Measurements from ENCODE around the gene FBXO15. TPM values are rescaled to one million over a fixed set of nuclear protein-coding genes. Genes with fewer than 3 reads are reported as not detected.

Gene FBXO15
- total RNA-seq, 1 donor from 2014 or later, result 2.0 TPM

GRCh38 chr18:74178884-74179283, 31.2 kb upstream of the FBXO15 start:
- H3K36me3 ChIP-seq (ENCODE audit: control insufficient read depth, insufficient read depth, low read length), result no peaks in the 10 kb centered on the region
- no peak for DNase-seq (ENCODE audit: low read depth)
- H3K27me3 ChIP-seq (ENCODE audit: control insufficient read depth, insufficient read depth, low read length), result peaks cover 15% of the 10 kb centered on the region
- TF ChIP-seq CTCF (IDR thresholded peaks at IDR 0.05; ENCODE audit: insufficient read depth, low read length, poor library complexity, severe bottlenecking), result no peak
- no peak overlapping the region for H3K4me3 ChIP-seq (ENCODE audit: low read depth, low read length)

GRCh38 chr18:74175658-74176057, 28.0 kb upstream of the FBXO15 start:
- no peaks in the 10 kb centered on the region for H3K36me3 ChIP-seq (ENCODE audit: control insufficient read depth, insufficient read depth, low read length)
- H3K27me3 ChIP-seq (ENCODE audit: control insufficient read depth, insufficient read depth, low read length), result peaks cover 11% of the 10 kb centered on the region
- no peak for DNase-seq (ENCODE audit: low read depth)
- H3K4me3 ChIP-seq (ENCODE audit: low read depth, low read length), result no peak overlapping the region
- TF ChIP-seq CTCF (IDR thresholded peaks at IDR 0.05; ENCODE audit: insufficient read depth, low read length, poor library complexity, severe bottlenecking), result no peak

- H3K4me3 ChIP-seq (ENCODE audit: low read depth, low read length), result no peak overlapping the region
- H3K27me3 ChIP-seq (ENCODE audit: control insufficient read depth, insufficient read depth, low read length), result peaks cover 11% of the 10 kb centered on the region
- TF ChIP-seq CTCF (IDR thresholded peaks at IDR 0.05; ENCODE audit: insufficient read depth, low read length, poor library complexity, severe bottlenecking), result no peak
These were observed 25.8 kb upstream of the FBXO15 start for GRCh38 chr18:74173434-74173750.

GRCh38 chr18:74172697-74173433, 25.2 kb upstream of the FBXO15 start:
- H3K27me3 ChIP-seq (ENCODE audit: control insufficient read depth, insufficient read depth, low read length), result peaks cover 11% of the 10 kb centered on the region
- TF ChIP-seq CTCF (IDR thresholded peaks at IDR 0.05; ENCODE audit: insufficient read depth, low read length, poor library complexity, severe bottlenecking), result no peak
- no peak overlapping the region for H3K4me3 ChIP-seq (ENCODE audit: low read depth, low read length)
- H3K36me3 ChIP-seq (ENCODE audit: control insufficient read depth, insufficient read depth, low read length), result no peaks in the 10 kb centered on the region
- no peak for DNase-seq (ENCODE audit: low read depth)

More at GRCh38 chr18:74173434-74173750, 25.8 kb upstream of the FBXO15 start:
- no peaks in the 10 kb centered on the region for H3K36me3 ChIP-seq (ENCODE audit: control insufficient read depth, insufficient read depth, low read length)
- DNase-seq (ENCODE audit: low read depth), result no peak

GRCh38 chr18:74171910-74172606, 24.4 kb upstream of the FBXO15 start:
- Histone ChIP-seq H3K27me3 (ENCODE audit: control insufficient read depth, insufficient read depth, low read length) (peaks cover 8% of the 10 kb centered on the region), H3K36me3 (ENCODE audit: control insufficient read depth, insufficient read depth, low read length) (no peaks in the 10 kb centered on the region), H3K4me3 (ENCODE audit: low read depth, low read length) (no peak overlapping the region)
- no peak for TF ChIP-seq CTCF (IDR thresholded peaks at IDR 0.05; ENCODE audit: insufficient read depth, low read length, poor library complexity, severe bottlenecking)
- DNase-seq (ENCODE audit: low read depth), result no peak
